ENCODE results near the gene SGCE.

DNA sequence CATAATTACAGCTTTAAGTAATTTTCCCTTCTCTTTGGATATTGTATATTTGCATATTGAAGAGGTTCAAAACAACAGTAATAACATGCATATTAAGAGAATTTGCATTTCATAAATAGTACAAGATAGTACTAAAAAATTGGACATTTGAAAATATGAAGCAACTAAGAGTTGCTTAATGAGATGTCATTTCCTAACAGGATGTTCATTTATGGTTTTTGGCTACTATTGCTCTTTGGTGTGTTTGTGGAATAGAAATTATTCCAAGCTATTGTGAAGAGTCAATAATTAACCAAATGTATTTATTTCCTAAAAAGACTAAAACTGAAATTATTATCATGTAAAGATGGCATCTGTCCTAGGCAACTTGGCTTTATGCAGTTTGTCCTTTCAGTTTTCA is 4.1 kb upstream of the SGCE start:
- TF ChIP-seq, protein P1, sequence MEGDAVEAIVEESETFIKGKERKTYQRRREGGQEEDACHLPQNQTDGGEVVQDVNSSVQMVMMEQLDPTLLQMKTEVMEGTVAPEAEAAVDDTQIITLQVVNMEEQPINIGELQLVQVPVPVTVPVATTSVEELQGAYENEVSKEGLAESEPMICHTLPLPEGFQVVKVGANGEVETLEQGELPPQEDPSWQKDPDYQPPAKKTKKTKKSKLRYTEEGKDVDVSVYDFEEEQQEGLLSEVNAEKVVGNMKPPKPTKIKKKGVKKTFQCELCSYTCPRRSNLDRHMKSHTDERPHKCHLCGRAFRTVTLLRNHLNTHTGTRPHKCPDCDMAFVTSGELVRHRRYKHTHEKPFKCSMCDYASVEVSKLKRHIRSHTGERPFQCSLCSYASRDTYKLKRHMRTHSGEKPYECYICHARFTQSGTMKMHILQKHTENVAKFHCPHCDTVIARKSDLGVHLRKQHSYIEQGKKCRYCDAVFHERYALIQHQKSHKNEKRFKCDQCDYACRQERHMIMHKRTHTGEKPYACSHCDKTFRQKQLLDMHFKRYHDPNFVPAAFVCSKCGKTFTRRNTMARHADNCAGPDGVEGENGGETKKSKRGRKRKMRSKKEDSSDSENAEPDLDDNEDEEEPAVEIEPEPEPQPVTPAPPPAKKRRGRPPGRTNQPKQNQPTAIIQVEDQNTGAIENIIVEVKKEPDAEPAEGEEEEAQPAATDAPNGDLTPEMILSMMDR (IDR thresholded peaks at IDR 0.05; ENCODE audit: low read length): no peak
- no peak for TF ChIP-seq EZH2 (optimal IDR thresholded peaks at IDR 0.05; ENCODE audit: low read depth, low read length)
- no peak for TF ChIP-seq EZH2phosphoT487 (IDR thresholded peaks at IDR 0.05; ENCODE audit: low read length)
